Neural cell (in vitro differentiated cells): ENCODE results near the gene SMCHD1. TPM values are rescaled to one million over a fixed set of nuclear protein-coding genes. Genes with fewer than 3 reads are reported as not detected.

Source experiments
- H2AFZ ChIP-seq: fragments of 200-600, 300-800 bp; sonication (generic), shearing (Covaris generic); 2 replicates; pipeline ENCODE4 v1.6.0; 2014; ENCODE audit warnings: low read depth, mild to moderate bottlenecking, antibody characterized with exemption, low read length, moderate library complexity
- H3F3A ChIP-seq: fragments of 200-600 bp; shearing (Covaris generic); 2 replicates; pipeline ENCODE4 v1.6.1; 2016; ENCODE audit warnings: mild to moderate bottlenecking, moderate library complexity, mixed read lengths, antibody characterized with exemption, low read length; ENCODE audit not compliant: insufficient read depth, poor library complexity, severe bottlenecking
- H3K27ac ChIP-seq: fragments of 200-600, 300-800 bp; sonication (generic), shearing (Covaris generic); 2 replicates; pipeline ENCODE4 v1.5.1; 2014; ENCODE audit warnings: mild to moderate bottlenecking, low read length, moderate library complexity
- H3K27me3 ChIP-seq: fragments of 300-800, 200-600 bp; sonication (generic), shearing (Covaris generic); 2 replicates; pipeline ENCODE4 v1.6.0; 2014; ENCODE audit warnings: mild to moderate bottlenecking, low read depth, low read length, moderate library complexity; ENCODE audit not compliant: insufficient read depth
- H3K36me3 ChIP-seq: fragments of 300-800, 200-600 bp; sonication (generic), shearing (Covaris generic); 2 replicates; pipeline ENCODE4 v1.5.1; 2014; ENCODE audit warnings: mild to moderate bottlenecking, antibody characterized with exemption, low read length, moderate library complexity; ENCODE audit not compliant: insufficient read depth
- H3K4me2 ChIP-seq: fragments of 300-800, 200-600 bp; sonication (generic), shearing (Covaris generic); 2 replicates; pipeline ENCODE4 v1.6.0; 2014; ENCODE audit warnings: mild to moderate bottlenecking, low read length
- H3K4me3 ChIP-seq: fragments of 300-800, 200-600 bp; sonication (generic), shearing (Covaris generic); 2 replicates; pipeline ENCODE4 v1.5.1; 2014; ENCODE audit warnings: mild to moderate bottlenecking, low read length, moderate library complexity
- H3K79me2 ChIP-seq: fragments of 200-600 bp; shearing (Covaris generic); replicated peaks from 2 replicates; pipeline ENCODE4 v1.6.0; 2014; ENCODE audit warnings: mild to moderate bottlenecking, low read length, moderate library complexity; ENCODE audit not compliant: insufficient read depth
- H3K9ac ChIP-seq: fragments of 300-800, 200-600 bp; sonication (generic), shearing (Covaris generic); 2 replicates; pipeline ENCODE4 v1.6.1; 2016; ENCODE audit warnings: mild to moderate bottlenecking, low read length, mixed read lengths
- H3K9me2 ChIP-seq: fragments of 200-600 bp; shearing (Covaris generic); 2 replicates; pipeline ENCODE4 v1.6.1; 2016; ENCODE audit warnings: mild to moderate bottlenecking, low read length, mixed read lengths; ENCODE audit not compliant: insufficient read depth
- H3K9me3 ChIP-seq: fragments of 200-600, 300-800 bp; sonication (generic), shearing (Covaris generic); 2 replicates; pipeline ENCODE4 v1.6.1; 2016; ENCODE audit warnings: mild to moderate bottlenecking, mixed run types, low read length, moderate library complexity, mixed read lengths
- H4K20me1 ChIP-seq: fragments of 200-600 bp; shearing (Covaris generic); 2 replicates; pipeline ENCODE4 v1.6.1; 2016; ENCODE audit warnings: mild to moderate bottlenecking, mixed run types; ENCODE audit not compliant: insufficient read depth
- CTCF ChIP-seq: fragments of 450-650 bp; IDR thresholded peaks from 2 replicates; pipeline ENCODE4 v1.5.1; 2014; ENCODE audit warnings: antibody characterized with exemption, mild to moderate bottlenecking, moderate library complexity; ENCODE audit not compliant: poor library complexity, severe bottlenecking
- EP300 ChIP-seq: fragments of 450-650 bp; conservative IDR thresholded peaks from 2 replicates; pipeline ENCODE4 v1.6.1; 2014; ENCODE audit warnings: antibody characterized with exemption, mild to moderate bottlenecking, moderate library complexity; ENCODE audit not compliant: poor library complexity, severe bottlenecking
- EZH2 ChIP-seq: fragments of 200-600, 300-800 bp; shearing (Covaris generic), sonication (generic); IDR thresholded peaks from 2 replicates; pipeline ENCODE4 v1.6.1; 2014; ENCODE audit warnings: antibody characterized with exemption, low read length, borderline replicate concordance, mild to moderate bottlenecking; ENCODE audit not compliant: insufficient read depth, poor library complexity, severe bottlenecking
- MXI1 ChIP-seq: fragments of 450-650 bp; conservative IDR thresholded peaks from 2 replicates; pipeline ENCODE4 v1.6.1; 2014; ENCODE audit warnings: antibody characterized with exemption, mild to moderate bottlenecking; ENCODE audit not compliant: poor library complexity, severe bottlenecking
- POLR2AphosphoS5 ChIP-seq: IDR thresholded peaks from 2 replicates; pipeline ENCODE4 v1.6.1; 2012
- RAD21 ChIP-seq: fragments of 450-650 bp; conservative IDR thresholded peaks from 2 replicates; pipeline ENCODE4 v1.6.1; 2014; ENCODE audit warnings: antibody characterized with exemption, mild to moderate bottlenecking, moderate library complexity
- REST ChIP-seq: IDR thresholded peaks from 2 replicates; pipeline ENCODE4 v1.6.1; 2012; ENCODE audit warnings: borderline replicate concordance
- SMC3 ChIP-seq: fragments of 450-650 bp; conservative IDR thresholded peaks from 2 replicates; pipeline ENCODE4 v1.6.1; 2014; ENCODE audit warnings: antibody characterized with exemption, mild to moderate bottlenecking, moderate library complexity; ENCODE audit not compliant: poor library complexity
- TAF1 ChIP-seq: IDR thresholded peaks from 2 replicates; pipeline ENCODE4 v1.6.1; 2012; ENCODE audit warnings: low read depth
- polyA plus RNA-seq: library from polyadenylated mRNA; depleted of rRNA; stranded (reverse); fragments of >200 nt; gene quantifications from 2 replicates; pipeline ENCODE4 v1.2.3, GENCODE V29; 2014

SMCHD1 gene
- polyA plus RNA-seq, 1 donor from 2014 or later, result 49.4 TPM

GRCh38 chr18:2717407-2717806 lies 61.9 kb downstream of the SMCHD1 start:
- Histone ChIP-seq H3K79me2 (no peaks in the 10 kb centered on the region), H3K27me3 (no peaks in the 10 kb centered on the region), H3K36me3 (peaks cover 11% of the 10 kb centered on the region), H3K27ac (no peak overlapping the region), H3F3A (no peaks in the 10 kb centered on the region), H4K20me1 (no peaks in the 10 kb centered on the region), H3K4me2 (no peak overlapping the region), H3K9me2 (no peaks in the 10 kb centered on the region), H3K9ac (no peak overlapping the region), H2AFZ (no peak overlapping the region), H3K9me3 (no peaks in the 10 kb centered on the region), H3K4me3 (no peak overlapping the region)
- no peak for TF ChIP-seq RAD21
- no peak for TF ChIP-seq CTCF
- no peak for TF ChIP-seq EZH2
- no peak for TF ChIP-seq REST
- TF ChIP-seq EP300, result no peak
- TF ChIP-seq MXI1, result no peak
- TF ChIP-seq TAF1, result no peak
- no peak for TF ChIP-seq POLR2AphosphoS5
- TF ChIP-seq SMC3, result no peak

- Histone ChIP-seq H3F3A (no peaks in the 10 kb centered on the region), H3K79me2 (no peaks in the 10 kb centered on the region), H3K4me3 (no peak overlapping the region), H3K9me3 (no peaks in the 10 kb centered on the region), H3K36me3 (peaks cover 11% of the 10 kb centered on the region), H2AFZ (no peak overlapping the region), H3K9ac (no peak overlapping the region), H3K27ac (no peak overlapping the region), H4K20me1 (no peaks in the 10 kb centered on the region), H3K4me2 (no peak overlapping the region), H3K9me2 (no peaks in the 10 kb centered on the region), H3K27me3 (no peaks in the 10 kb centered on the region)
- TF ChIP-seq EZH2, result no peak
- TF ChIP-seq EP300, result no peak
- TF ChIP-seq TAF1, result no peak
- TF ChIP-seq MXI1, result no peak
- TF ChIP-seq SMC3, result no peak
Observed at GRCh38 chr18:2719040-2719439, 63.5 kb downstream of the SMCHD1 start.
